Heart left ventricle (tissue), 16 donors: ENCODE data around the gene ANKLE1. TPM values are rescaled to one million over a fixed set of nuclear protein-coding genes. Genes with fewer than 3 reads are reported as not detected.

Source experiments
- ATAC-seq, 4 donors: fragments of 200-7000 bp; cut with Tn5 transposase; one replicate each; pipeline ENCODE4 v1.9.1; 2020 to 2022; ENCODE audit warnings: moderate library complexity in 4 of 4, mild to moderate bottlenecking in 3 of 4, moderate number of reproducible peaks in 1 of 4
- DNase-seq, 5 donors: peaks; one replicate each; pipeline ENCODE4 v3.0.0-alpha.2; 2020
- H3K27ac ChIP-seq, 12 donors: fragments of 200-600 bp; sonication (generic) in 4 of 12; one replicate each; pipeline versions ENCODE4 v1.5.0 to v1.8.0; 2016 to 2022; ENCODE audit warnings: mild to moderate bottlenecking in 2 of 12
- H3K27me3 ChIP-seq, 9 donors: fragments of 200-600 bp; sonication (generic) in 2 of 9; one replicate each; pipeline versions ENCODE4 v1.5.1 to v1.8.0; 2016 to 2022; ENCODE audit warnings: mild to moderate bottlenecking in 3 of 9
- H3K36me3 ChIP-seq, 9 donors: fragments of 200-600 bp; sonication (generic) in 2 of 9; one replicate each; pipeline versions ENCODE4 v1.5.0 to v1.8.0; 2018 to 2022; ENCODE audit warnings: mild to moderate bottlenecking in 2 of 9
- H3K4me1 ChIP-seq, 12 donors: fragments of 200-600 bp; sonication (generic) in 4 of 12; one replicate each; pipeline versions ENCODE4 v1.5.0 to v1.8.0; 2016 to 2022; ENCODE audit warnings: mild to moderate bottlenecking in 3 of 12
- H3K4me3 ChIP-seq, 12 donors: fragments of 200-600 bp; sonication (generic) in 4 of 12; one replicate each; pipeline versions ENCODE4 v1.5.0 to v1.8.0; 2017 to 2022; ENCODE audit warnings: mild to moderate bottlenecking in 9 of 12, moderate library complexity in 4 of 12
- H3K9me3 ChIP-seq, 12 donors: fragments of 200-600 bp; sonication (generic) in 4 of 12; one replicate each; pipeline versions ENCODE4 v1.5.0 to v1.8.0; 2016 to 2022; ENCODE audit warnings: mild to moderate bottlenecking in 1 of 12
- POLR2A ChIP-seq, 2 donors: fragments of 450-650 bp; IDR thresholded peaks; one replicate each; pipeline ENCODE4 v1.6.1; 2017; ENCODE audit warnings: antibody characterized with exemption in 2 of 2, mild to moderate bottlenecking in 2 of 2, moderate library complexity in 2 of 2
- WGBS, 4 donors: extraction: QIAGEN DNeasy Blood & Tissue Kit in 2 of 4; methylation state at CpG; one replicate each; pipeline versions ENCODE4 v1.1.5 to v1.1.7; 2013 to 2018; 5-methylcytosine and 5-hydroxymethylcytosine counted together
- intact Hi-C, 10 donors: fragments of 100-400 bp; cut with DNase I; formaldehyde crosslinking; loops; one replicate each; pipeline versions ENCODE4 v1.11.1 to v1.14.2; 2022
- polyA plus RNA-seq, 2 donors: library from polyadenylated mRNA; stranded (reverse); fragments of 200-250 nt; gene quantifications; one replicate each; pipeline ENCODE4 v1.2.3, GENCODE V29; 2013
- total RNA-seq, 9 donors: library from RNA; depleted of rRNA in 2 of 9; stranded (reverse); fragments of >200 nt in 2 of 9; fragmentation: NEBNext Ultra II Directional in 3 of 9; extraction: Animal tissue kit (Norgen Biotek cat#: 25700) in 3 of 9; gene quantifications; one replicate each; pipeline versions ENCODE4 v1.1.0 to v1.2.4, GENCODE V29; 2016 to 2023
- TF ChIP-seq, protein P1 (sequence below), 12 donors: fragments of 200-600 bp; sonication (generic) in 4 of 12; IDR thresholded peaks; one replicate each; pipeline versions ENCODE4 v1.5.0 to v1.8.0; 2018 to 2022; ENCODE audit warnings: antibody characterized with exemption in 12 of 12, mild to moderate bottlenecking in 5 of 12
- donor health status: ischemic (EF 13 %, LVEDD 7.1; RV severe dilation, severe dysfunction).
- donor health status: healthy with polysubstance abuse.
- donor health status: DM: no; HTN: yes; CAD: no.
- donor health status: DM: no; HTN: no; CAD: no.
- donor health status: ischemic (EF 25% LVEDD 6.9; RV normal size, moderate dysfunction).
- donor health status: ischemic (EF 25% LVEDD 5.7; RV mildly dilated, moderate dysfunction).
- donor health status: healthy.
- donor health status: DM: yes; HTN: yes; CAD: no.
- donor health status: ischemic (EF 35%, LVEDD 5.7; RV mildly dilated, moderate dysfunction).
- donor health status: nonischemic (EF 11% LVEDD 7.7; RV severe dilation, severe dysfunction).
- donor health status: DM: yes; HTN: yes; CAD: no.
- donor health status: PGD.
- donor health status: ischemic (EF 29% LVEDD 5.4; RV normal size, mild dysfunction).
- donor health status: nonischemic (EF 23%, LVEDD 6.1; RV moderate dilation, normal function).

The ANKLE1 gene
- total and polyA plus RNA-seq, 11 donors: 0.07 to 0.44 (median 0.23) TPM; not detected in 2

DNA sequence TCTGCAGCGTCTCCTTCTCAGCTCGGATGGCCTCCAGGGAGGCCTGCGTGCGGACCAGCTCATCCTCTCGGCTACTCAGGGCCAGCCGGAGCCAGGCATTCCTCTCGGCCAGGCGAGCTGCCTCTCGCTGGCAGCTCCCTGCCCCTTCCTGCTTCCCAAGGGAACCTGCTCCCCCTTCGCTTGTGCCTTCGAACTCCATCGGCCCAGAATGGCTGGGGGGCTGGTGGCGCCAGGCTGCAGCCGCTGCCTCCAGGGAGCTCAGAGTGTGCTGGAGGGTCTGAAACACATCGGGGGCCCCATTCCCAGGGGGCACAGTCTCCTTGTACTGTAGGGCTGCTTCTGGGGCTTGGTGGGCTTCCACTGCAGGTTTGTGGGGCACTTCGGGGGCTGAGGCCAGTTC lies 19.1 kb upstream of the ANKLE1 start:
- peak overlapping the region in 7 of 12 donors; percentile 12 to 97 (median 90) for H3K27ac ChIP-seq
- H3K4me3 ChIP-seq: peak overlapping the region in 10 of 12 donors; percentile 29 to 83 (median 62)
- 52 to 68% (median 61%) methylated on average over 11 to 16 of the region's 16 CpGs for WGBS, 4 donors
- H3K27me3 ChIP-seq: no peaks in the 10 kb centered on the region
- DNase-seq (no peak), ATAC-seq (no peak)
- no peak for TF ChIP-seq POLR2A (IDR thresholded peaks at IDR 0.05)
- TF ChIP-seq, protein P1, sequence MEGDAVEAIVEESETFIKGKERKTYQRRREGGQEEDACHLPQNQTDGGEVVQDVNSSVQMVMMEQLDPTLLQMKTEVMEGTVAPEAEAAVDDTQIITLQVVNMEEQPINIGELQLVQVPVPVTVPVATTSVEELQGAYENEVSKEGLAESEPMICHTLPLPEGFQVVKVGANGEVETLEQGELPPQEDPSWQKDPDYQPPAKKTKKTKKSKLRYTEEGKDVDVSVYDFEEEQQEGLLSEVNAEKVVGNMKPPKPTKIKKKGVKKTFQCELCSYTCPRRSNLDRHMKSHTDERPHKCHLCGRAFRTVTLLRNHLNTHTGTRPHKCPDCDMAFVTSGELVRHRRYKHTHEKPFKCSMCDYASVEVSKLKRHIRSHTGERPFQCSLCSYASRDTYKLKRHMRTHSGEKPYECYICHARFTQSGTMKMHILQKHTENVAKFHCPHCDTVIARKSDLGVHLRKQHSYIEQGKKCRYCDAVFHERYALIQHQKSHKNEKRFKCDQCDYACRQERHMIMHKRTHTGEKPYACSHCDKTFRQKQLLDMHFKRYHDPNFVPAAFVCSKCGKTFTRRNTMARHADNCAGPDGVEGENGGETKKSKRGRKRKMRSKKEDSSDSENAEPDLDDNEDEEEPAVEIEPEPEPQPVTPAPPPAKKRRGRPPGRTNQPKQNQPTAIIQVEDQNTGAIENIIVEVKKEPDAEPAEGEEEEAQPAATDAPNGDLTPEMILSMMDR (IDR thresholded peaks at IDR 0.05): no peak
- H3K36me3 ChIP-seq: peaks cover 0 to 29% (median 0%) of the 10 kb centered on the region in 9 donors
- peaks cover 0 to 15% (median 7%) of the 10 kb centered on the region in 12 donors for H3K4me1 ChIP-seq
- peaks cover 0 to 12% (median 2%) of the 10 kb centered on the region in 12 donors for H3K9me3 ChIP-seq
- intact Hi-C loops: loop anchor here in 3 of 10 donors (5.0 to 10.0 kb wide), 2 partner anchors 45 to 188 kb away; partner anchors contain the start of genes USE1 (in 2 of the 3), HAUS8 (in 1 of the 3) and MYO9B (in 1 of the 3)

DNA sequence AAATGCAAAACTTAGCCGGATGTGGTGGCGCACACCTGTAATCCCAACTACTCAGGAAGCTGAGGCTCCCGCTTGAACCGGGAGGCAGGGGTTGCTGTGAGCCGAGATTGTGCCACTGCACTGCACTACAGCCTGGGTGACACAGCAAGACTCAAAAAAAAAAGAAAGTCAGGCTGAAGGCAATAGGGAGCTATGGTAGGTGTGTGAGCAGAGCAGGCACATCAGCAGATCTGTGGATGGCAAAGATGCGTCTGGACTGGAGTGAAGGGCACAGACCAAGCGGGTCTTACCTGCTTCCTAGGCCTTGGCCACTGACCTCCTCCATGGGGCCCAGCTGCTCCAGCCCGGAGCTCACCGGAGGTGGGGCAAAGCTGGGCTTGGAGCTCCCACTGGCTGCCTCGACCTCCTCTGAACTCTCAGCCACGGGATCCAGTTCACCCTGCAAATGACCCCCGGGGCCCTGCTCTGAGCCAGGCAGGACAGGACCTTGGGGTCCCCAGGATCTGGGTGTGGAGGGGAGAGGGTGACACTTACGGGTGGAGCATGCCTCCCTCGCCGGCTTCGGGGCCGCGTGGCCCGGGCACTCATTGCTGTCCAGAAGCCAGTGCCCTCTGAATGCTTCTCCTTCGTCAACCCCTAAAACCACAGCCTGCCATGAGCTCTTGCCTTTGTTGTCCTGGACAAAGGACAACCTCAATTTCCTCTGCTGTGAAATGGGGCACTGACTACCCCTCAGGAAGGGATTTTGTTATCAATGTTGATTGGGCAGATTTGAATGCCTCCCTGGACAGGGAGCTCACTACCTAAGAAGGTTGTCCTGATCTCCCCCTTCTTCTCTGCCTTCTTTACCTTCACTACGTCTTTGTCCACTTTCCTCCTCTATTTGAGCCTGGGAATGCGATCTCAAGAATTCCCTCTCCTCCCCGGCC lies 17.7 kb upstream of the ANKLE1 start:
- Histone ChIP-seq H3K4me3 (peak overlapping the region; percentile 29 to 83 (median 60)), H3K27me3 (no peaks in the 10 kb centered on the region), H3K27ac (peak overlapping the region; percentile 66 to 98 (median 88)), H3K4me1 (peaks cover 0 to 23% (median 15%) of the 10 kb centered on the region in 12 donors), H3K36me3 (peaks cover 0 to 18% (median 4%) of the 10 kb centered on the region in 9 donors), H3K9me3 (peaks cover 0 to 11% (median 2%) of the 10 kb centered on the region in 12 donors)
- no peak for DNase-seq
- 62 to 75% (median 69%) methylated on average over 13 to 23 of the region's 23 CpGs for WGBS, 4 donors
- intact Hi-C loops: loop anchor here in 3 of 10 donors (5.0 to 10.0 kb wide), 2 partner anchors 47 to 189 kb away; partner anchors contain the start of genes USE1 (in 2 of the 3), HAUS8 (in 1 of the 3) and MYO9B (in 1 of the 3)
- no peak for ATAC-seq
- no peak for TF ChIP-seq POLR2A (IDR thresholded peaks at IDR 0.05)
- TF ChIP-seq, protein P1 (IDR thresholded peaks at IDR 0.05): no peak

DNA sequence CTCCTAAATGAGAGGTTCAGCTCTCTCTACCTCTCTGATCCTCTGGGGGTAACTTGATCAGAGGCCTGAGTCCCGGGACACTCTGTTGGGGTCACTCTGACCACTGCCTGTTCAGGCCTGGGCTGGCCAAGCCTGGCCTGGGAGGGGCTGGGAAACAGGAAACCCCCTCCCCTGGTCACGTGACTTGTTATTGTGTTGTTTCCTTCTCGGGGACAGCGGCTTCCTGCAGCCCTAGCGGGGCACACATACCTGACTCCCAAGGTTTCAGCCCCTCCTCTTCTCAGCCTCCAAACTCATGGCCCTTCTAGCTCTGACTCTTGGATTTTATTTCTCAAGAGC lies 17.1 kb upstream of the ANKLE1 start, which contains the start of gene USHBP1:
USHBP1 (minus strand) TSS at position 105 of the 339 bp plus-strand sequence. CDS start 446 bp downstream, outside the sequence.
- H3K36me3 ChIP-seq: peaks cover 0 to 18% (median 10%) of the 10 kb centered on the region in 9 donors
- peak in 3 of 4 donors; percentile 17 to 62 (median 22) for ATAC-seq
- peak within 1 kb of the TSS; percentile 66 to 98 (median 88) for H3K27ac ChIP-seq
- intact Hi-C loops: loop anchor here in 3 of 10 donors (5.0 to 10.0 kb wide), 2 partner anchors 47 to 190 kb away; partner anchors contain the start of genes USE1 (in 2 of the 3), HAUS8 (in 1 of the 3) and MYO9B (in 1 of the 3)
- WGBS, 4 donors: 26 to 37% (median 33%) methylated on average over 5 of the region's 5 CpGs
- TF ChIP-seq, protein P1 (IDR thresholded peaks at IDR 0.05): no peak
- TF ChIP-seq POLR2A (IDR thresholded peaks at IDR 0.05): peak in 1 of 2 donors; percentile 80
- peak within 1 kb of the TSS; percentile 29 to 83 (median 60) for H3K4me3 ChIP-seq
- peak in 4 of 5 donors; percentile 68 to 84 (median 77) for DNase-seq
- H3K27me3 ChIP-seq: no peaks in the 10 kb centered on the region
- H3K9me3 ChIP-seq: peaks cover 0 to 5% (median 0%) of the 10 kb centered on the region in 12 donors
- H3K4me1 ChIP-seq: peaks cover 0 to 23% (median 15%) of the 10 kb centered on the region in 12 donors
